ACC112 (cell line): ENCODE measurements around the gene BEGAIN.

Experiments
- H2AFZ ChIP-seq: fragments of 200-600 bp; sonication (generic); one replicate; pipeline ENCODE4 v1.6.0; 2017; ENCODE audit warnings: antibody characterized with exemption, low read length; ENCODE audit not compliant: unreplicated experiment
- H3K27ac ChIP-seq: fragments of 200-600 bp; sonication (generic); 2 replicates; pipeline ENCODE4 v1.5.1; 2014; ENCODE audit warnings: low read depth, mild to moderate bottlenecking, antibody characterized with exemption, low read length, moderate library complexity
- H3K27me3 ChIP-seq: fragments of 200-600 bp; sonication (generic); 2 replicates; pipeline ENCODE4 v1.6.1; 2014; ENCODE audit warnings: mild to moderate bottlenecking, antibody characterized with exemption, low read length, moderate library complexity, mixed read lengths; ENCODE audit not compliant: insufficient read depth
- H3K36me3 ChIP-seq: fragments of 200-600 bp; sonication (generic); 2 replicates; pipeline ENCODE4 v1.6.1; 2016; ENCODE audit warnings: mild to moderate bottlenecking, antibody characterized with exemption, low read length, moderate library complexity, mixed read lengths; ENCODE audit not compliant: insufficient read depth
- H3K4me1 ChIP-seq: fragments of 200-600 bp; sonication (generic); one replicate; pipeline ENCODE4 v1.6.1; 2016; ENCODE audit warnings: low read length, mixed read lengths; ENCODE audit not compliant: insufficient read depth, unreplicated experiment, control insufficient read depth
- H3K4me3 ChIP-seq: fragments of 200-600 bp; sonication (generic); 2 replicates; pipeline ENCODE4 v1.5.1; 2014; ENCODE audit warnings: mild to moderate bottlenecking, low read depth, low read length
- H3K79me2 ChIP-seq: fragments of 200-600 bp; sonication (generic); one replicate; pipeline ENCODE4 v1.6.0; 2016; ENCODE audit warnings: low read length; ENCODE audit not compliant: control insufficient read depth, unreplicated experiment, insufficient read depth

BEGAIN gene

GRCh38 chr14:100532154-100532861 lies 54.9 kb downstream of the BEGAIN start:
- no peaks in the 10 kb centered on the region for H3K27me3 ChIP-seq
- no peaks in the 10 kb centered on the region for H3K36me3 ChIP-seq
- H3K27ac ChIP-seq: no peak overlapping the region
- no peak overlapping the region for H2AFZ ChIP-seq
- no peak overlapping the region for H3K4me3 ChIP-seq
- no peaks in the 10 kb centered on the region for H3K4me1 ChIP-seq
- H3K79me2 ChIP-seq: no peaks in the 10 kb centered on the region

DNA sequence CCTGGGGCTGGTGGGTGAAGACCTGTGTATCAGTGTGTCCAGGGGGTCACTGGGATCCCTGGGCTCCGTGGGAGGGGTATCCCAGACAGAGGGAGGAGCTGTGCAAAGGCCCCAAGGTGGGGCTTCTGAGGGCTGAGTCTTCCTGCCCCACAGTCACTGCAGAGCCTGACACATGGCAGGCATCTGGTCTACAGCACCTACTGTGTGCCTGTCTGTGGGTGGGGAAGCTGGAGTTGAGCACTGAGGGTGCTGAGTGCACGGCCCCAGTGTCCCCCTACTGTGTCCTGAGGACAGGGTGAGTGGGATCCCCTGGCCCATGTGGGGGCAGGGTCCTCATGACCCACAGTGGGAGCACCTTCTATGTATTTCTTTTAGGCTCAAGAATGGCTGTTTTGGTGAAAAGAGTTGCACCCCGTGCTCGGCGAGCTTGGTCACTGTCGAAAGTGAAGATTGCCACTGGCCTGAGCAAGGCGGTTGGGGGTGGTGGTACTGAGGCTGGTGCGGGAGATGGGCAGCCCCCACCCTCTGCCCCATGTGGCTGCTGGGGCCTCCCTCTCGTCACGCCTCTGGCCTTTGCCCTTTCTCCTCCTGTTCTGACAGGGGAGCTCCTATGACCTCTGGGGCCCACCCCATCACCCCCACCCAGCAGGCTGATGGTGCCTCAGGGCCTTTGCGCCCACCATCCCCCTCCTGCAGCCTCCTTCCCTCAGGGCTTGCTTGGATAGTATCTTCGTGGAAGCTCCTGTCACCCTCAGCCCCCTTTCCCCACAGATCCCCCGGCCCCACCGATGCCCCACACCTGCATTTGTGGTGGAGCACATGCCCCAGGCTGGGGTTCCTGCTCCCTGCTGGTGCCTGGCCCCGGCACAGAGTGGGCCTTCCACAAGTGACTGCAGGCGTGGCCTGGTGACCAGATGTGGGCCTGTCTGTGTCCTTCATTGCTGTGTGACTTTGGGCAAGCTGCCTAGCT lies 55.8 kb downstream of the BEGAIN start:
- Histone ChIP-seq H3K4me3 (no peak overlapping the region), H3K27ac (no peak overlapping the region), H3K36me3 (peaks cover 5% of the 10 kb centered on the region; the same call in 1 of the 2 replicates), H3K79me2 (no peaks in the 10 kb centered on the region), H2AFZ (no peak overlapping the region), H3K4me1 (no peaks in the 10 kb centered on the region), H3K27me3 (no peaks in the 10 kb centered on the region)

DNA sequence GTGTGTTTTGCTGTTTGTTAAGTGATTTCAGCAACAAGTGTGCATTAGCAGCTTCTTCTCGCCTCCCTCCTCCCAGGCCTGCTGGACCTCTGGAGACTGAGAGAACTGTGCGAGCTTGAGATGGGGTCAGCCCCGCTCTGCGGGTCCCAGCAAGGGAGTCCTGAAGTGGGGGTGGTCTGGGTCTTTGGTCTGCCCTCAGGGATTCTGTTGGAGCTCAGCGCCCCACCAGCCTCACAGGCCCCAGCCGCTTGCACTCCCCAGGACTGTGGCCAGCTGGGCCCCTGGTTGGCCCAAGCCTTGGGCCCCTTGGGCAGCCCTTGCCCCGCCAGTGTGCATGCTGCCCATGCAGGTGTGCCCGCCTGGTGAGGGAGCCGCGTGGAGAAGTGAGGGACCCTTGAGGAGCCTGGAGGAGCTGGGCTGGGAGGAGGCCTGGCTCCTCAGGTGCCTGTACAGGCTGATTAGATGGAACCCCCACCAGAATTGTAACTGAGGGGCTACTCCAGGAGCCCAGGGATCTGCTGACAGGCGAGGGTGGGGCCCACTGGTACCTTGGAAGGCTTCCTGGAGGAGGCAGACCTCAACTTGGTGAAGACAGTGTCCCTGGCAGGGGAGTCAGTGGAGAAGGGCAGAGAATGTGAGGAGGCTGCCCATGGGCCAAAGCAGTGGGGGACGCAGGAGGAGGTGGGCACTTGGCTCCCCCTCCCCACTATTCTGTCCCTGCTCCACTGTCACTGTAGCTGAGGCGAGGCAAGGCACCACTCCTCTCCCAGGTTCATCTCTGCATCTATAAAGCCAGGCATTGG lies 56.7 kb downstream of the BEGAIN start:
- no peaks in the 10 kb centered on the region for H3K4me1 ChIP-seq
- no peak overlapping the region for H2AFZ ChIP-seq
- H3K27ac ChIP-seq: no peak overlapping the region
- H3K79me2 ChIP-seq: no peaks in the 10 kb centered on the region
- H3K4me3 ChIP-seq: no peak overlapping the region
- H3K27me3 ChIP-seq: no peaks in the 10 kb centered on the region
- peaks cover 5% of the 10 kb centered on the region; the same call in 1 of the 2 replicates for H3K36me3 ChIP-seq

GRCh38 chr14:100529561-100530031 lies 57.6 kb downstream of the BEGAIN start:
- Histone ChIP-seq H3K36me3 (peaks cover 5% of the 10 kb centered on the region; the same call in 1 of the 2 replicates), H3K4me1 (no peaks in the 10 kb centered on the region), H3K27ac (no peak overlapping the region), H3K4me3 (no peak overlapping the region), H3K79me2 (no peaks in the 10 kb centered on the region), H3K27me3 (no peaks in the 10 kb centered on the region), H2AFZ (no peak overlapping the region)

DNA sequence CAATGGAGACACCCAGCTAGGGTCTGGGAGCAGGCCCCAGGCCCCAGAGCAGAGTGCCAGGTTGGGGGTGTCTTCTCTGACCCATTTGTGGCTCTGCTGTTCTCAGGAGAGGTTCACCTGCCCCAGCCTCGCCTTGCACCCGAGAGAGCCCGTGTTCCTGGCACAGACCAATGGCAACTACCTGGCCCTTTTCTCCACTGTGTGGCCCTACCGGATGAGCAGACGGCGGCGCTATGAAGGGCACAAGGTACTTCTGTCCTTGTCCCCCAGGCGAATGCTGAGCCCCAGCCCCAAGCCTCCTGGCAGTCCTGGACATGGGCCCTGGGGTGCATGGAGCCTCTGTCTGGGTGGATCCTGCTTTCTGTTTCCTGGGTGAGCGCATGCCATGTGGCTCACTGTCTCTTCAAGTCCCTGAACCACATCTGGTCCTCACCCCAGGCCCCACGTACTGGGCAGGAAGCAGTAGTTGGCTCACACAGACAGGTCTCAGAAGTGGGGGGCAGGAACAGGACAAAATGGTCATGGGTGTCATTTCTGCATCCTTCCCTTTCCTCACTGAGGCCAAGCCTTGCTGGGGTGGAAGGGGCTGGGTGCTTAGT lies 58.2 kb downstream of the BEGAIN start:
- Histone ChIP-seq H3K27me3 (no peaks in the 10 kb centered on the region), H3K27ac (no peak overlapping the region)

DNA sequence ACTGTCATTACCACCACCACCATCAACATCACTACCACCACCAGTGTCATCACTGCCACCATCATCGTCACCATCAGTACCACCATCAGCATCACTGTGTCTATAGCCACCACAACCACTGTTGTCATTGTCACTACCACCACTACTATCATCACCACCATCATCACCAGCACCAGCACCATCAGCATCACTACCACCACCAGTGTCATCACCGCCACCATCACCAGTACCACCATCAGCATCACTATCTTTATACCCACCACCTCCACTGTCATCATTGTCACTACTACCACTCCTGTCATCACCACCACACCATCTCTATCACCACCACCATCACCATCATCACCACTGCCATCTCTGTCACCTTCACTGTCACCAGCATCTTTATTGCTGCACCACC lies 60.6 kb downstream of the BEGAIN start:
- Histone ChIP-seq H2AFZ (no peak overlapping the region), H3K36me3 (peaks cover 5% of the 10 kb centered on the region; the same call in 1 of the 2 replicates), H3K79me2 (no peaks in the 10 kb centered on the region), H3K4me3 (no peak overlapping the region), H3K27ac (no peak overlapping the region), H3K4me1 (no peaks in the 10 kb centered on the region), H3K27me3 (no peaks in the 10 kb centered on the region)

More for the DNA sequence above, 58.2 kb downstream of the BEGAIN start:
- H3K79me2 ChIP-seq: no peaks in the 10 kb centered on the region
- peaks cover 5% of the 10 kb centered on the region; the same call in 1 of the 2 replicates for H3K36me3 ChIP-seq
- H2AFZ ChIP-seq: no peak overlapping the region
- no peak overlapping the region for H3K4me3 ChIP-seq
- no peaks in the 10 kb centered on the region for H3K4me1 ChIP-seq

- Histone ChIP-seq H3K79me2 (no peaks in the 10 kb centered on the region), H3K4me3 (no peak overlapping the region), H3K27ac (no peak overlapping the region), H3K36me3 (peaks cover 5% of the 10 kb centered on the region; the same call in 1 of the 2 replicates), H2AFZ (no peak overlapping the region), H3K27me3 (no peaks in the 10 kb centered on the region), H3K4me1 (no peaks in the 10 kb centered on the region)
Observed at GRCh38 chr14:100526057-100526456, 61.2 kb downstream of the BEGAIN start.

DNA sequence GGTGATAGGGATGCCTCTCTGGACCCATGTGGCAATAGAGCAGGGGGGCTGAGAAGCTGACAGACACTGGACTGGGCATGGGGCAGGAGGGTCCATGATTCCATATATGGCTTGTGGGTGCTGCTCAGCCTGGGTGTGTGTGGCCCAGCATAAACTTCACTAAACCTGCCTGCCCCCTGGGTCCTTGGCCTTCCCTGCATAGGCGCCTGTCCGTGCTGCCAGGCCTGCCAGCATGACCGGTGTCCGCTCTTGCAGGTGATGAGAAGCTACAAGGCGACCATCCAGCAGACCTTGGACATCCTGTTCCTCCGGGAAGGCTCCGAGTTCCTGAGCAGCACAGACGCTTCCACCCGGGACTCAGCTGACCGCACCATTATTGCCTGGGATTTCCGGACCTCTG lies 61.6 kb downstream of the BEGAIN start:
- no peak overlapping the region for H2AFZ ChIP-seq
- H3K4me3 ChIP-seq: no peak overlapping the region
- no peak overlapping the region for H3K27ac ChIP-seq
- peaks cover 5% of the 10 kb centered on the region; the same call in 1 of the 2 replicates for H3K36me3 ChIP-seq
- no peaks in the 10 kb centered on the region for H3K27me3 ChIP-seq
- H3K79me2 ChIP-seq: no peaks in the 10 kb centered on the region
- no peaks in the 10 kb centered on the region for H3K4me1 ChIP-seq

DNA sequence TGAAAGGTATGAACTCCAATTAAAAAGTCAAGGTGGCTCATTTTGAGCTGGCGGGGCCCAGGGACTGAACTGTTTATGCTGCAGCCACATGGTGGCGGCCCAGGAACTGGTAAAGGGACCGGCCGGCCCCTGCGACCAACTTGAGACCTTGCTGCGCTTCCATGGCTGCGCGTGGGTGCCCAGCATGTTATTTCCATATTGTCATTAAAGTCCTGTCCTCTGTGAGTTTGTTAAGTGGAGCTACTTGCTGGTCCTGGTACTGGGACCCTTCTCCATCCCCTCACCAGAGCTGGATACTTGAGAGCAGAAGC lies 62.3 kb downstream of the BEGAIN start:
- Histone ChIP-seq H2AFZ (no peak overlapping the region), H3K27me3 (no peaks in the 10 kb centered on the region), H3K4me3 (no peak overlapping the region), H3K79me2 (no peaks in the 10 kb centered on the region), H3K36me3 (peaks cover 5% of the 10 kb centered on the region; the same call in 1 of the 2 replicates), H3K27ac (no peak overlapping the region), H3K4me1 (no peaks in the 10 kb centered on the region)
